Keratinocyte (primary cell): Measurements from ENCODE around the gene NPNT. TPM values are rescaled to one million over a fixed set of nuclear protein-coding genes. Genes with fewer than 3 reads are reported as not detected.

ENCODE experiments used
- DNase-seq: peaks from one replicate; pipeline ENCODE4 v3.0.0-alpha.2; 2011; ENCODE audit warnings: low read depth, missing footprints, low spot score
- FAIRE-seq: peaks from 2 replicates; lab custom pipeline; 2011; peaks lifted over from hg19 to GRCh38; lab: Jason Lieb, UNC
- H2AFZ ChIP-seq: 2 replicates; pipeline ENCODE4 v1.6.0; 2012; ENCODE audit warnings: low read length, control low read depth, inconsistent platforms; ENCODE audit not compliant: control insufficient read depth
- H3K27ac ChIP-seq: 2 replicates; pipeline ENCODE4 v1.5.1; 2011; ENCODE audit warnings: low read length; ENCODE audit not compliant: control insufficient read depth, insufficient read depth
- H3K27me3 ChIP-seq: 3 replicates; pipeline ENCODE4 v1.6.0; 2011; ENCODE audit warnings: low read length; ENCODE audit not compliant: control insufficient read depth, insufficient read depth; ENCODE audit errors: extremely low read depth
- H3K36me3 ChIP-seq, 2 experiments: 2 replicates in 1 of 2; 3 replicates in 1 of 2; pipeline ENCODE4 v1.5.1; 2011; ENCODE audit warnings: low read length in 2 of 2, mild to moderate bottlenecking in 1 of 2; ENCODE audit not compliant: control insufficient read depth in 2 of 2, insufficient read depth in 2 of 2; ENCODE audit errors: extremely low read depth in 1 of 2
- H3K4me1 ChIP-seq: 3 replicates; pipeline ENCODE4 v1.5.1; 2011; ENCODE audit warnings: low read length; ENCODE audit not compliant: control insufficient read depth, insufficient read depth; ENCODE audit errors: extremely low read depth
- H3K4me2 ChIP-seq: 3 replicates; pipeline ENCODE4 v1.6.0; 2011; ENCODE audit warnings: low read depth, low read length; ENCODE audit not compliant: control insufficient read depth, insufficient read depth; ENCODE audit errors: extremely low read depth
- H3K4me3 ChIP-seq, 3 experiments: fragments of 200-600 bp in 1 of 3; sonication (generic) in 1 of 3; 2 replicates in 2 of 3; 3 replicates in 1 of 3; pipeline ENCODE4 v1.5.1; 2011 to 2016; ENCODE audit warnings: low read length in 3 of 3, mild to moderate bottlenecking in 3 of 3, control low read depth in 2 of 3, inconsistent platforms in 1 of 3, low read depth in 1 of 3, mixed read lengths in 1 of 3, mixed run types in 1 of 3, moderate library complexity in 1 of 3; ENCODE audit not compliant: control insufficient read depth in 2 of 3, insufficient read depth in 2 of 3; ENCODE audit errors: extremely low read depth in 1 of 3
- H3K79me2 ChIP-seq: 2 replicates; pipeline ENCODE4 v1.6.0; 2012; ENCODE audit warnings: low read length; ENCODE audit not compliant: control insufficient read depth, insufficient read depth
- H3K9ac ChIP-seq: 3 replicates; pipeline ENCODE4 v1.6.0; 2011; ENCODE audit warnings: low read length; ENCODE audit not compliant: control insufficient read depth, insufficient read depth; ENCODE audit errors: extremely low read depth
- H3K9me1 ChIP-seq: 3 replicates; pipeline ENCODE4 v1.6.0; 2011; ENCODE audit warnings: low read length; ENCODE audit not compliant: control insufficient read depth, insufficient read depth; ENCODE audit errors: extremely low read depth
- H3K9me3 ChIP-seq: 2 replicates; pipeline ENCODE4 v1.5.1; 2012; ENCODE audit warnings: low read depth, low read length; ENCODE audit not compliant: control insufficient read depth
- H4K20me1 ChIP-seq: 3 replicates; pipeline ENCODE4 v1.6.0; 2011; ENCODE audit warnings: low read length; ENCODE audit not compliant: control insufficient read depth, insufficient read depth; ENCODE audit errors: extremely low read depth
- EZH2 ChIP-seq: IDR thresholded peaks from one replicate; pipeline ENCODE4 v1.6.1; 2012; ENCODE audit warnings: inconsistent platforms, mild to moderate bottlenecking, low read length, moderate library complexity
- dilution Hi-C: fragments of 300-500 bp; cut with MboI; formaldehyde crosslinking; loops from one replicate; pipeline ENCODE4 v1.7.0; 2020; ENCODE audit warnings: low sequenced_read_pairs; ENCODE audit not compliant: extremely low pct_ligation_motif_present
- polyA plus RNA-seq, 5 experiments: library from polyadenylated mRNA; depleted of rRNA in 3 of 5; stranded (reverse) in 3 of 5; stranded (forward) in 1 of 5; unstranded in 1 of 5; fragments of >200 nt; gene quantifications; 1 replicate in 1 of 5; 2 replicates in 3 of 5; 3 replicates in 1 of 5; pipeline versions ENCODE4 v1.2.1 to v1.2.3, GENCODE V29; 2011 to 2012; ENCODE audit warnings: missing spikeins in 2 of 5, low read depth in 1 of 5, low replicate concordance in 1 of 5
- TF ChIP-seq, protein P1 (sequence below), 3 experiments: IDR thresholded peaks in 1 of 3; conservative IDR thresholded peaks in 1 of 3; optimal IDR thresholded peaks in 1 of 3; 2 replicates in 2 of 3; 3 replicates in 1 of 3; pipeline versions ENCODE3 to v1.5.1; 2011; ENCODE audit warnings: low read length in 3 of 3, mild to moderate bottlenecking in 3 of 3, moderate library complexity in 2 of 3, control low read depth in 1 of 3, inconsistent platforms in 1 of 3; ENCODE audit not compliant: insufficient read depth in 2 of 3; ENCODE audit errors: extremely low read depth in 1 of 3

The NPNT gene
- polyA plus RNA-seq, 1 donor (not counting 4 experiments of a cell fraction or from before 2014, with no cell fraction given), result 0.46 TPM

- H3K4me1 ChIP-seq, result no peaks in the 10 kb centered on the region
- no peak overlapping the region for H2AFZ ChIP-seq
- H4K20me1 ChIP-seq, result no peaks in the 10 kb centered on the region
- no peak overlapping the region for H3K4me3 ChIP-seq
- FAIRE-seq (no peak), DNase-seq (no peak)
- H3K4me2 ChIP-seq, result no peak overlapping the region
- H3K9me3 ChIP-seq, result no peaks in the 10 kb centered on the region
- no peaks in the 10 kb centered on the region for H3K36me3 ChIP-seq
- no peak overlapping the region for H3K9ac ChIP-seq
- dilution Hi-C loops, result no loop called here
- H3K27ac ChIP-seq, result no peak overlapping the region
- H3K9me1 ChIP-seq, result no peaks in the 10 kb centered on the region
- H3K27me3 ChIP-seq, result no peaks in the 10 kb centered on the region
- TF ChIP-seq EZH2, result no peak
- TF ChIP-seq, protein P1, sequence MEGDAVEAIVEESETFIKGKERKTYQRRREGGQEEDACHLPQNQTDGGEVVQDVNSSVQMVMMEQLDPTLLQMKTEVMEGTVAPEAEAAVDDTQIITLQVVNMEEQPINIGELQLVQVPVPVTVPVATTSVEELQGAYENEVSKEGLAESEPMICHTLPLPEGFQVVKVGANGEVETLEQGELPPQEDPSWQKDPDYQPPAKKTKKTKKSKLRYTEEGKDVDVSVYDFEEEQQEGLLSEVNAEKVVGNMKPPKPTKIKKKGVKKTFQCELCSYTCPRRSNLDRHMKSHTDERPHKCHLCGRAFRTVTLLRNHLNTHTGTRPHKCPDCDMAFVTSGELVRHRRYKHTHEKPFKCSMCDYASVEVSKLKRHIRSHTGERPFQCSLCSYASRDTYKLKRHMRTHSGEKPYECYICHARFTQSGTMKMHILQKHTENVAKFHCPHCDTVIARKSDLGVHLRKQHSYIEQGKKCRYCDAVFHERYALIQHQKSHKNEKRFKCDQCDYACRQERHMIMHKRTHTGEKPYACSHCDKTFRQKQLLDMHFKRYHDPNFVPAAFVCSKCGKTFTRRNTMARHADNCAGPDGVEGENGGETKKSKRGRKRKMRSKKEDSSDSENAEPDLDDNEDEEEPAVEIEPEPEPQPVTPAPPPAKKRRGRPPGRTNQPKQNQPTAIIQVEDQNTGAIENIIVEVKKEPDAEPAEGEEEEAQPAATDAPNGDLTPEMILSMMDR (optimal IDR thresholded peaks at IDR 0.05 in 1 of 3, IDR thresholded peaks at IDR 0.05 in 1 of 3, conservative IDR thresholded peaks at IDR 0.05 in 1 of 3; ENCODE audit: extremely low read depth in 1 of 3, insufficient read depth in 2 of 3, low read length in 3 of 3), result no peak
- H3K79me2 ChIP-seq, result no peaks in the 10 kb centered on the region
Observed at GRCh38 chr4:105934386-105934785, 39.1 kb downstream of the NPNT start.

- no peak overlapping the region for H2AFZ ChIP-seq
- TF ChIP-seq, protein P1 (optimal IDR thresholded peaks at IDR 0.05 in 1 of 3, IDR thresholded peaks at IDR 0.05 in 1 of 3, conservative IDR thresholded peaks at IDR 0.05 in 1 of 3; ENCODE audit: extremely low read depth in 1 of 3, insufficient read depth in 2 of 3, low read length in 3 of 3), result no peak
- no peak for TF ChIP-seq EZH2
- H3K9me3 ChIP-seq, result no peaks in the 10 kb centered on the region
- no peaks in the 10 kb centered on the region for H3K4me1 ChIP-seq
- no peaks in the 10 kb centered on the region for H3K79me2 ChIP-seq
- no peaks in the 10 kb centered on the region for H3K9me1 ChIP-seq
- no peak overlapping the region for H3K9ac ChIP-seq
- H3K27me3 ChIP-seq, result no peaks in the 10 kb centered on the region
- H3K36me3 ChIP-seq, result no peaks in the 10 kb centered on the region
- no peak for DNase-seq
- FAIRE-seq, result no peak
- no peaks in the 10 kb centered on the region for H4K20me1 ChIP-seq
- dilution Hi-C loops, result no loop called here
- H3K4me2 ChIP-seq, result no peak overlapping the region
- H3K27ac ChIP-seq, result no peak overlapping the region
- no peak overlapping the region for H3K4me3 ChIP-seq
Observed at GRCh38 chr4:105936901-105937300, 41.6 kb downstream of the NPNT start.
